Naive B cell (primary cell): ENCODE data around the gene ANKS3. TPM values are rescaled to one million over a fixed set of nuclear protein-coding genes. Genes with fewer than 3 reads are reported as not detected.

ENCODE experiments used
- ATAC-seq, 2 donors: fragments of 150-1000 bp; cut with Tn5 transposase; 2 replicates each; pipeline ENCODE4 v1.10.0; 2021; ENCODE audit warnings: low read depth in 2 of 2, mild to moderate bottlenecking in 2 of 2, moderate library complexity in 2 of 2
- DNase-seq: peaks from one replicate; pipeline ENCODE4 v3.0.0; 2022
- H3K27ac Mint-ChIP-seq, 6 donors: one replicate each; pipeline ENCODE4 v1.8.0; 2020 to 2022; ENCODE audit warnings: mild to moderate bottlenecking in 6 of 6, mixed read lengths in 6 of 6, moderate library complexity in 5 of 6, inconsistent platforms in 2 of 6
- H3K27me3 Mint-ChIP-seq, 3 donors: one replicate each; pipeline ENCODE4 v1.8.0; 2021 to 2022; ENCODE audit warnings: mixed read lengths in 3 of 3, mild to moderate bottlenecking in 1 of 3
- H3K36me3 Mint-ChIP-seq, 2 donors: one replicate each; pipeline ENCODE4 v1.8.0; 2020 to 2022; ENCODE audit warnings: mixed read lengths in 2 of 2, inconsistent platforms in 1 of 2, mild to moderate bottlenecking in 1 of 2
- H3K4me1 Mint-ChIP-seq, 3 donors: one replicate each; pipeline ENCODE4 v1.8.0; 2020 to 2022; ENCODE audit warnings: mixed read lengths in 3 of 3, inconsistent platforms in 1 of 3, mild to moderate bottlenecking in 1 of 3, moderate library complexity in 1 of 3
- H3K4me3 Mint-ChIP-seq, 8 donors: one replicate each; pipeline ENCODE4 v1.8.0; 2020 to 2022; ENCODE audit warnings: mild to moderate bottlenecking in 8 of 8, mixed read lengths in 8 of 8, moderate library complexity in 8 of 8, inconsistent platforms in 2 of 8
- H3K9me3 Mint-ChIP-seq, 7 donors: one replicate each; pipeline ENCODE4 v1.8.0; 2020 to 2022; ENCODE audit warnings: mixed read lengths in 7 of 7, mild to moderate bottlenecking in 5 of 7, inconsistent platforms in 2 of 7, moderate library complexity in 1 of 7
- polyA plus RNA-seq, 6 donors: library from polyadenylated mRNA; unstranded; fragments of 300-500 nt; fragmentation: Illumina TruSeq; gene quantifications; one replicate each; pipeline ENCODE4 v1.2.3, GENCODE V29; 2021; ENCODE audit warnings: low read depth in 6 of 6

Gene ANKS3
- polyA plus RNA-seq, 6 donors from 2014 or later, result 3.9 to 8.3 (median 4.4) TPM; not detected in 1

- no peaks in the 10 kb centered on the region for H3K27me3 Mint-ChIP-seq
- H3K36me3 Mint-ChIP-seq, result peaks cover 0 to 4% of the 10 kb centered on the region in 2 donors
- no peaks in the 10 kb centered on the region for H3K9me3 Mint-ChIP-seq
- H3K27ac Mint-ChIP-seq, result peak overlapping the region in 1 of 6 donors; percentile 10
- no peak for DNase-seq
- no peak overlapping the region for H3K4me3 Mint-ChIP-seq
- ATAC-seq, result no peak
- H3K4me1 Mint-ChIP-seq, result peaks cover 15 to 28% (median 22%) of the 10 kb centered on the region in 3 donors
Measured at GRCh38 chr16:4666537-4667202, 67.4 kb downstream of the ANKS3 start.

GRCh38 chr16:4664538-4665418, 69.3 kb downstream of the ANKS3 start:
- Mint-ChIP-seq H3K36me3 (peaks cover 0 to 4% of the 10 kb centered on the region in 2 donors), H3K4me1 (peaks cover 15 to 28% (median 24%) of the 10 kb centered on the region in 3 donors)

GRCh38 chr16:4663777-4664465, 70.2 kb downstream of the ANKS3 start:
- Mint-ChIP-seq H3K4me3 (peak overlapping the region in 6 of 8 donors; percentile 27 to 71 (median 44)), H3K27ac (peak overlapping the region; percentile 25 to 93 (median 82)), H3K36me3 (no peaks in the 10 kb centered on the region), H3K9me3 (no peaks in the 10 kb centered on the region), H3K27me3 (no peaks in the 10 kb centered on the region), H3K4me1 (peaks cover 18 to 31% (median 24%) of the 10 kb centered on the region in 3 donors)
- DNase-seq (no peak), ATAC-seq (peak in 1 of 2 donors; percentile 26)

More at GRCh38 chr16:4664538-4665418, 69.3 kb downstream of the ANKS3 start:
- Mint-ChIP-seq H3K27me3 (no peaks in the 10 kb centered on the region), H3K4me3 (peak overlapping the region in 6 of 8 donors; percentile 40 to 72 (median 56)), H3K9me3 (no peaks in the 10 kb centered on the region), H3K27ac (peak overlapping the region in 4 of 6 donors; percentile 56 to 69 (median 64))
- ATAC-seq, result peak; percentile 71 to 84
- peak; percentile 45 for DNase-seq

GRCh38 chr16:4663465-4663776, 70.7 kb downstream of the ANKS3 start:
- H3K36me3 Mint-ChIP-seq, result no peaks in the 10 kb centered on the region
- H3K4me1 Mint-ChIP-seq, result peaks cover 18 to 35% (median 24%) of the 10 kb centered on the region in 3 donors
- H3K27me3 Mint-ChIP-seq, result no peaks in the 10 kb centered on the region
- peak overlapping the region in 4 of 8 donors; percentile 27 to 51 (median 44) for H3K4me3 Mint-ChIP-seq
- H3K9me3 Mint-ChIP-seq, result no peaks in the 10 kb centered on the region
- ATAC-seq (no peak), DNase-seq (no peak)
- H3K27ac Mint-ChIP-seq, result peak overlapping the region in 4 of 6 donors; percentile 25 to 90 (median 74)

GRCh38 chr16:4661661-4662060, 72.4 kb downstream of the ANKS3 start:
- H3K27me3 Mint-ChIP-seq, result no peaks in the 10 kb centered on the region
- H3K4me3 Mint-ChIP-seq, result no peak overlapping the region
- no peak for DNase-seq
- ATAC-seq, result no peak
- H3K4me1 Mint-ChIP-seq, result peaks cover 18 to 35% (median 24%) of the 10 kb centered on the region in 3 donors
- peak overlapping the region in 1 of 6 donors; percentile 62 for H3K27ac Mint-ChIP-seq
- no peaks in the 10 kb centered on the region for H3K36me3 Mint-ChIP-seq
- H3K9me3 Mint-ChIP-seq, result no peaks in the 10 kb centered on the region

GRCh38 chr16:4660454-4661007, 73.5 kb downstream of the ANKS3 start:
- DNase-seq (no peak), ATAC-seq (peak in 1 of 2 donors; percentile 25)
- H3K27ac Mint-ChIP-seq, result peak overlapping the region in 1 of 6 donors; percentile 56
- peaks cover 18 to 32% (median 24%) of the 10 kb centered on the region in 3 donors for H3K4me1 Mint-ChIP-seq
- H3K4me3 Mint-ChIP-seq, result no peak overlapping the region
- H3K36me3 Mint-ChIP-seq, result no peaks in the 10 kb centered on the region
- no peaks in the 10 kb centered on the region for H3K9me3 Mint-ChIP-seq
- no peaks in the 10 kb centered on the region for H3K27me3 Mint-ChIP-seq

GRCh38 chr16:4659363-4660353, 74.4 kb downstream of the ANKS3 start:
- no peaks in the 10 kb centered on the region for H3K36me3 Mint-ChIP-seq
- no peak overlapping the region for H3K27ac Mint-ChIP-seq
- no peaks in the 10 kb centered on the region for H3K9me3 Mint-ChIP-seq
- H3K4me3 Mint-ChIP-seq, result no peak overlapping the region
- no peak for ATAC-seq
- peaks cover 15 to 24% (median 20%) of the 10 kb centered on the region in 3 donors for H3K4me1 Mint-ChIP-seq
- H3K27me3 Mint-ChIP-seq, result no peaks in the 10 kb centered on the region
- DNase-seq, result no peak

GRCh38 chr16:4656695-4657686, 77.1 kb downstream of the ANKS3 start:
- no peak overlapping the region for H3K4me3 Mint-ChIP-seq
- no peaks in the 10 kb centered on the region for H3K36me3 Mint-ChIP-seq
- ATAC-seq (no peak), DNase-seq (no peak)
- no peaks in the 10 kb centered on the region for H3K9me3 Mint-ChIP-seq
- H3K27me3 Mint-ChIP-seq, result no peaks in the 10 kb centered on the region
- H3K4me1 Mint-ChIP-seq, result peaks cover 3 to 8% (median 7%) of the 10 kb centered on the region in 3 donors
- H3K27ac Mint-ChIP-seq, result no peak overlapping the region

GRCh38 chr16:4656221-4656620, 77.8 kb downstream of the ANKS3 start:
- no peaks in the 10 kb centered on the region for H3K27me3 Mint-ChIP-seq
- ATAC-seq (no peak), DNase-seq (no peak)
- peaks cover 7 to 15% (median 9%) of the 10 kb centered on the region in 3 donors for H3K4me1 Mint-ChIP-seq
- H3K27ac Mint-ChIP-seq, result no peak overlapping the region
- H3K36me3 Mint-ChIP-seq, result no peaks in the 10 kb centered on the region
- H3K4me3 Mint-ChIP-seq, result no peak overlapping the region
- H3K9me3 Mint-ChIP-seq, result no peaks in the 10 kb centered on the region

GRCh38 chr16:4655801-4656200, 78.3 kb downstream of the ANKS3 start:
- no peak overlapping the region for H3K4me3 Mint-ChIP-seq
- no peaks in the 10 kb centered on the region for H3K27me3 Mint-ChIP-seq
- no peaks in the 10 kb centered on the region for H3K9me3 Mint-ChIP-seq
- ATAC-seq (no peak), DNase-seq (no peak)
- H3K36me3 Mint-ChIP-seq, result no peaks in the 10 kb centered on the region
- peaks cover 10 to 20% (median 13%) of the 10 kb centered on the region in 3 donors for H3K4me1 Mint-ChIP-seq
- no peak overlapping the region for H3K27ac Mint-ChIP-seq

GRCh38 chr16:4654964-4655590, 79.0 kb downstream of the ANKS3 start:
- Mint-ChIP-seq H3K4me1 (peaks cover 13 to 26% (median 20%) of the 10 kb centered on the region in 3 donors), H3K27me3 (no peaks in the 10 kb centered on the region), H3K4me3 (no peak overlapping the region), H3K9me3 (no peaks in the 10 kb centered on the region), H3K36me3 (no peaks in the 10 kb centered on the region), H3K27ac (peak overlapping the region in 1 of 6 donors; percentile 65)
- ATAC-seq (no peak), DNase-seq (no peak)
